HUES6 (cell line): Measurements from ENCODE around the gene CCDC33.

Source experiments
- H3K27ac ChIP-seq: 2 replicates; pipeline ENCODE4 v1.7.0; 2013; ENCODE audit warnings: low read depth, mild to moderate bottlenecking, low read length, inconsistent platforms
- H3K27me3 ChIP-seq: 2 replicates; pipeline ENCODE4 v1.6.1; 2013; ENCODE audit warnings: low read length; ENCODE audit not compliant: control insufficient read depth, insufficient read depth
- H3K36me3 ChIP-seq: 2 replicates; pipeline ENCODE4 v1.6.1; 2013; ENCODE audit warnings: low read length; ENCODE audit not compliant: control insufficient read depth, insufficient read depth
- H3K4me1 ChIP-seq: 2 replicates; pipeline ENCODE4 v1.6.1; 2013; ENCODE audit warnings: low read length; ENCODE audit not compliant: control insufficient read depth, insufficient read depth
- H3K4me3 ChIP-seq: 2 replicates; pipeline ENCODE4 v1.5.1; 2013; ENCODE audit warnings: low read depth, low read length
- H3K9ac ChIP-seq: one replicate; pipeline ENCODE4 v1.6.1; 2013; ENCODE audit warnings: mild to moderate bottlenecking, low read length
- H3K9me3 ChIP-seq: 2 replicates; pipeline ENCODE4 v1.6.1; 2013; ENCODE audit warnings: low read depth, low read length; ENCODE audit not compliant: control insufficient read depth, insufficient read depth

Gene CCDC33

GRCh38 chr15:74217907-74218885 lies 17.9 kb upstream of the CCDC33 start:
- peaks cover 51% of the 10 kb centered on the region for H3K27me3 ChIP-seq
- peaks cover 61% of the 10 kb centered on the region for H3K4me1 ChIP-seq
- no peaks in the 10 kb centered on the region for H3K9me3 ChIP-seq
- H3K4me3 ChIP-seq: no peak overlapping the region
- no peak overlapping the region for H3K9ac ChIP-seq
- H3K36me3 ChIP-seq: no peaks in the 10 kb centered on the region
- H3K27ac ChIP-seq: no peak overlapping the region

GRCh38 chr15:74220475-74221248 lies 15.5 kb upstream of the CCDC33 start:
- H3K27ac ChIP-seq: no peak overlapping the region
- peaks cover 76% of the 10 kb centered on the region for H3K27me3 ChIP-seq
- no peaks in the 10 kb centered on the region for H3K9me3 ChIP-seq
- H3K4me3 ChIP-seq: no peak overlapping the region
- H3K9ac ChIP-seq: no peak overlapping the region
- no peaks in the 10 kb centered on the region for H3K36me3 ChIP-seq
- H3K4me1 ChIP-seq: peaks cover 56% of the 10 kb centered on the region

- no peaks in the 10 kb centered on the region for H3K9me3 ChIP-seq
- H3K9ac ChIP-seq: no peak overlapping the region
- peaks cover 50% of the 10 kb centered on the region for H3K4me1 ChIP-seq
- H3K27ac ChIP-seq: no peak overlapping the region
- H3K27me3 ChIP-seq: peaks cover 82% of the 10 kb centered on the region
- no peak overlapping the region for H3K4me3 ChIP-seq
- no peaks in the 10 kb centered on the region for H3K36me3 ChIP-seq
Observed at GRCh38 chr15:74221399-74222239, 14.5 kb upstream of the CCDC33 start.

- Histone ChIP-seq H3K27me3 (peaks cover 90% of the 10 kb centered on the region), H3K9ac (no peak overlapping the region), H3K27ac (no peak overlapping the region), H3K4me3 (no peak overlapping the region), H3K9me3 (no peaks in the 10 kb centered on the region), H3K36me3 (no peaks in the 10 kb centered on the region), H3K4me1 (peaks cover 51% of the 10 kb centered on the region)
Observed at GRCh38 chr15:74222240-74223119, 13.6 kb upstream of the CCDC33 start.

GRCh38 chr15:74225928-74226327 lies 10.2 kb upstream of the CCDC33 start:
- Histone ChIP-seq H3K4me3 (no peak overlapping the region), H3K9me3 (no peaks in the 10 kb centered on the region), H3K36me3 (no peaks in the 10 kb centered on the region), H3K4me1 (peaks cover 57% of the 10 kb centered on the region), H3K27me3 (peaks cover 77% of the 10 kb centered on the region), H3K9ac (no peak overlapping the region), H3K27ac (no peak overlapping the region)

GRCh38 chr15:74226761-74227540 lies 9.2 kb upstream of the CCDC33 start:
- Histone ChIP-seq H3K4me1 (peaks cover 47% of the 10 kb centered on the region), H3K27me3 (peaks cover 67% of the 10 kb centered on the region), H3K27ac (no peak overlapping the region), H3K4me3 (no peak overlapping the region), H3K9me3 (no peaks in the 10 kb centered on the region), H3K36me3 (no peaks in the 10 kb centered on the region), H3K9ac (no peak overlapping the region)

- peaks cover 45% of the 10 kb centered on the region for H3K4me1 ChIP-seq
- no peak overlapping the region for H3K4me3 ChIP-seq
- H3K27ac ChIP-seq: no peak overlapping the region
Observed at GRCh38 chr15:74227968-74228722, 8.0 kb upstream of the CCDC33 start.

GRCh38 chr15:74228723-74229081 lies 7.4 kb upstream of the CCDC33 start:
- H3K36me3 ChIP-seq: no peaks in the 10 kb centered on the region
- no peaks in the 10 kb centered on the region for H3K9me3 ChIP-seq
- H3K27ac ChIP-seq: no peak overlapping the region
- H3K4me3 ChIP-seq: no peak overlapping the region
- peaks cover 45% of the 10 kb centered on the region for H3K4me1 ChIP-seq
- peaks cover 59% of the 10 kb centered on the region for H3K27me3 ChIP-seq
- H3K9ac ChIP-seq: no peak overlapping the region

More at GRCh38 chr15:74227968-74228722, 8.0 kb upstream of the CCDC33 start:
- Histone ChIP-seq H3K27me3 (peaks cover 61% of the 10 kb centered on the region), H3K9ac (no peak overlapping the region), H3K9me3 (no peaks in the 10 kb centered on the region), H3K36me3 (no peaks in the 10 kb centered on the region)

- no peak overlapping the region for H3K4me3 ChIP-seq
- H3K27ac ChIP-seq: no peak overlapping the region
- H3K4me1 ChIP-seq: peaks cover 45% of the 10 kb centered on the region
- peaks cover 49% of the 10 kb centered on the region for H3K27me3 ChIP-seq
- no peaks in the 10 kb centered on the region for H3K36me3 ChIP-seq
- no peak overlapping the region for H3K9ac ChIP-seq
- H3K9me3 ChIP-seq: no peaks in the 10 kb centered on the region
Observed at GRCh38 chr15:74229686-74230085, 6.4 kb upstream of the CCDC33 start.
